GM12875 (cell line): Measurements from ENCODE around the gene NTHL1.

ENCODE experiments used
- H3K4me3 ChIP-seq: one replicate; pipeline ENCODE4 v1.5.1; 2011; ENCODE audit warnings: low read depth, low read length, control low read depth
- TF ChIP-seq, protein P1 (sequence below): IDR thresholded peaks from 2 replicates; pipeline ENCODE4 v1.5.1; 2011; ENCODE audit warnings: low read depth, mild to moderate bottlenecking, control low read depth, inconsistent platforms, low read length, moderate library complexity, borderline replicate concordance; ENCODE audit not compliant: insufficient read depth

Gene NTHL1

DNA sequence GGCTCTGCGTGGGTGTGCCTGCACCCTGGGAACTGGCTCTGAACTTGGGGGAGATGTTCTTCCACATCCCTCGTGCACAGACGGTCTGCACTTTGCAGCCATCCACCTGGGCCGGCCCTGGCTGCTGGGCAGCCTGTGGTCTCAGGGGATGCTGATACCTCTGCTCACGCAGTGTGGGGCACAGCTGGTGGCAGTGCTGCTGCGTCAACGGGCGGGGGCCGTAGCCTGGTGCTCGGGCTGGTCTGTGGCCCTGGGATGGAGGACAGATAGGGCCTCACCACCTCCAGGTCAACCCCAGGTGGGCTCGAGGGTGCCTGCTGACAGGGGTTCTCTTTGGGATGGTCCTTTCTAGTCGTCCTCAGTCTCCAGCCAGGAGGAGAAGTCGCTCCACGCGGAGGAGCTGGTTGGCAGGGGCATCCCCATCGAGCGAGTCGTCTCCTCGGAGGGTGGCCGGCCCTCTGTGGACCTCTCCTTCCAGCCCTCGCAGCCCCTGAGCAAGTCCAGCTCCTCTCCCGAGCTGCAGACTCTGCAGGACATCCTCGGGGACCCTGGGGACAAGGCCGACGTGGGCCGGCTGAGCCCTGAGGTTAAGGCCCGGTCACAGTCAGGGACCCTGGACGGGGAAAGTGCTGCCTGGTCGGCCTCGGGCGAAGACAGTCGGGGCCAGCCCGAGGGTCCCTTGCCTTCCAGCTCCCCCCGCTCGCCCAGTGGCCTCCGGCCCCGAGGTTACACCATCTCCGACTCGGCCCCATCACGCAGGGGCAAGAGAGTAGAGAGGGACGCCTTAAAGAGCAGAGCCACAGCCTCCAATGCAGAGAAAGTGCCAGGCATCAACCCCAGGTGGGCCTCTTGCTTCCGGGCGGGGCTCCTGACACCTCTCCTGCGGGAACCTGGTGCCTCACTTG is 36.5 kb upstream of the NTHL1 start:
- TF ChIP-seq, protein P1, sequence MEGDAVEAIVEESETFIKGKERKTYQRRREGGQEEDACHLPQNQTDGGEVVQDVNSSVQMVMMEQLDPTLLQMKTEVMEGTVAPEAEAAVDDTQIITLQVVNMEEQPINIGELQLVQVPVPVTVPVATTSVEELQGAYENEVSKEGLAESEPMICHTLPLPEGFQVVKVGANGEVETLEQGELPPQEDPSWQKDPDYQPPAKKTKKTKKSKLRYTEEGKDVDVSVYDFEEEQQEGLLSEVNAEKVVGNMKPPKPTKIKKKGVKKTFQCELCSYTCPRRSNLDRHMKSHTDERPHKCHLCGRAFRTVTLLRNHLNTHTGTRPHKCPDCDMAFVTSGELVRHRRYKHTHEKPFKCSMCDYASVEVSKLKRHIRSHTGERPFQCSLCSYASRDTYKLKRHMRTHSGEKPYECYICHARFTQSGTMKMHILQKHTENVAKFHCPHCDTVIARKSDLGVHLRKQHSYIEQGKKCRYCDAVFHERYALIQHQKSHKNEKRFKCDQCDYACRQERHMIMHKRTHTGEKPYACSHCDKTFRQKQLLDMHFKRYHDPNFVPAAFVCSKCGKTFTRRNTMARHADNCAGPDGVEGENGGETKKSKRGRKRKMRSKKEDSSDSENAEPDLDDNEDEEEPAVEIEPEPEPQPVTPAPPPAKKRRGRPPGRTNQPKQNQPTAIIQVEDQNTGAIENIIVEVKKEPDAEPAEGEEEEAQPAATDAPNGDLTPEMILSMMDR, result no peak
- no peak overlapping the region for H3K4me3 ChIP-seq

GRCh38 chr16:2083409-2083808 is 35.8 kb upstream of the NTHL1 start:
- H3K4me3 ChIP-seq, result no peak overlapping the region
- TF ChIP-seq, protein P1, result no peak

DNA sequence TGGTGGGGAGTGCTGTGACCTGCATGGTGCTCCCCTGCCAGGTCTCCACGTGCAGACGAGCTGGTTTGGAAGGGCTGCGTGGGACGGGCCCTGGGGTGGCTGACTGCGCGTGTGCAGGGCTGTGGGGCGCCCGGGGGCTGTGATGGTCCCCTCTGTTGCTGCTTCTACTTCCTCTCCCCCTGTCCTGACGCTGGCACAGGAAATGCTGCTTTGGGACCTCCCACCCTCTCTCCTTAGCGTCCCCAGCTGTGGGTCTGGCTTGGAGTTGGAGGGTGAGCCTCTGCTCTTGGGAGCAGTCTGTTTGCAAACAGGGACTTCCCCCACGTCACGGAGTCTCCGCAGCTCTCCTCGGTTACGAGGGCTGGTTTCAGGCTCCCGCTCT is 35.3 kb upstream of the NTHL1 start:
- H3K4me3 ChIP-seq, result no peak overlapping the region
- TF ChIP-seq, protein P1, result no peak

- no peak overlapping the region for H3K4me3 ChIP-seq
- TF ChIP-seq, protein P1, result no peak
Measured at GRCh38 chr16:2082171-2082982, 34.7 kb upstream of the NTHL1 start.

- H3K4me3 ChIP-seq, result no peak overlapping the region
- TF ChIP-seq, protein P1, result no peak
Measured at GRCh38 chr16:2081201-2082084, 33.8 kb upstream of the NTHL1 start.

GRCh38 chr16:2079991-2080390 is 32.4 kb upstream of the NTHL1 start:
- no peak overlapping the region for H3K4me3 ChIP-seq
- TF ChIP-seq, protein P1, result no peak
